ENCODE data around the gene SLC24A3. TPM values are rescaled to one million over a fixed set of nuclear protein-coding genes. Genes with fewer than 3 reads are reported as not detected.

Gene SLC24A3
- total RNA-seq, 1 donor from 2014 or later, result 33.5 TPM

- DNase-seq, result no peak
Observed at GRCh38 chr20:19392344-19393130, 180.1 kb downstream of the SLC24A3 start.

- no peak for DNase-seq
Observed at GRCh38 chr20:19396460-19397081, 184.1 kb downstream of the SLC24A3 start.

GRCh38 chr20:19397226-19397625, 184.8 kb downstream of the SLC24A3 start:
- no peak for DNase-seq

- no peak for DNase-seq
Observed at GRCh38 chr20:19397666-19398065, 185.2 kb downstream of the SLC24A3 start.

- no peak for DNase-seq
Observed at GRCh38 chr20:19401096-19401495, 188.7 kb downstream of the SLC24A3 start.

GRCh38 chr20:19403549-19403948, 191.1 kb downstream of the SLC24A3 start:
- no peak for DNase-seq

- no peak for DNase-seq
Observed at GRCh38 chr20:19404826-19405225, 192.4 kb downstream of the SLC24A3 start.

GRCh38 chr20:19405958-19406357, 193.5 kb downstream of the SLC24A3 start:
- DNase-seq, result no peak

GRCh38 chr20:19406381-19406780, 193.9 kb downstream of the SLC24A3 start:
- no peak for DNase-seq

- DNase-seq, result no peak
Observed at GRCh38 chr20:19407196-19407595, 194.8 kb downstream of the SLC24A3 start.

GRCh38 chr20:19407736-19408135, 195.3 kb downstream of the SLC24A3 start:
- DNase-seq, result peak; percentile 35

GRCh38 chr20:19408971-19409370, 196.5 kb downstream of the SLC24A3 start:
- DNase-seq, result no peak

GRCh38 chr20:19411811-19412210, 199.4 kb downstream of the SLC24A3 start:
- no peak for DNase-seq

- no peak for DNase-seq
Observed at GRCh38 chr20:19412254-19412653, 199.8 kb downstream of the SLC24A3 start.

- DNase-seq, result no peak
Observed at GRCh38 chr20:19414600-19414999, 202.2 kb downstream of the SLC24A3 start.

GRCh38 chr20:19415786-19416185, 203.3 kb downstream of the SLC24A3 start:
- DNase-seq, result no peak

GRCh38 chr20:19416627-19417026, 204.2 kb downstream of the SLC24A3 start:
- no peak for DNase-seq

GRCh38 chr20:19419396-19419795, 207.0 kb downstream of the SLC24A3 start:
- peak; percentile 70 for DNase-seq

GRCh38 chr20:19423097-19423899, 210.9 kb downstream of the SLC24A3 start:
- DNase-seq, result no peak

GRCh38 chr20:19423900-19424620, 211.6 kb downstream of the SLC24A3 start:
- no peak for DNase-seq

GRCh38 chr20:19426356-19426755, 213.9 kb downstream of the SLC24A3 start:
- DNase-seq, result no peak

- no peak for DNase-seq
Observed at GRCh38 chr20:19427480-19427879, 215.0 kb downstream of the SLC24A3 start.

Data from tongue (tissue), 2 donors.